RWPE2 (cell line): Measurements from ENCODE around the gene SLC25A26.
A peak's percentile ranks its signal among the peaks of the same experiment; 100 is the strongest.

Experiments
- ATAC-seq: fragments of 200-7000 bp; cut with Tn5 transposase; 3 replicates; pipeline ENCODE4 v1.9.1; 2021; ENCODE audit warnings: low read depth
- DNase-seq: peaks from one replicate; pipeline ENCODE4 v3.0.0-alpha.2; 2020; ENCODE audit warnings: low spot score
- H3K27ac ChIP-seq: fragments of 450-650 bp; 2 replicates; pipeline ENCODE4 v1.5.1; 2017; ENCODE audit warnings: mild to moderate bottlenecking; ENCODE audit not compliant: poor library complexity, severe bottlenecking
- H3K27me3 ChIP-seq: fragments of 250-450 bp; sonication (Bioruptor Pico); 2 replicates; pipeline ENCODE4 v1.5.1; 2021; ENCODE audit warnings: mild to moderate bottlenecking, moderate library complexity; ENCODE audit not compliant: insufficient read depth, poor library complexity, severe bottlenecking
- H3K36me3 ChIP-seq: fragments of 250-450 bp; sonication (Bioruptor Pico); 2 replicates; pipeline ENCODE4 v1.5.1; 2020; ENCODE audit warnings: low read depth, mild to moderate bottlenecking, moderate library complexity
- H3K4me1 ChIP-seq: fragments of 250-450 bp; sonication (Bioruptor Pico); 2 replicates; pipeline ENCODE4 v1.5.1; 2021; ENCODE audit warnings: mild to moderate bottlenecking, moderate library complexity; ENCODE audit not compliant: insufficient read depth, poor library complexity, severe bottlenecking
- H3K4me3 ChIP-seq: fragments of 250-450 bp; sonication (Bioruptor Pico); 2 replicates; pipeline ENCODE4 v1.5.1; 2021; ENCODE audit warnings: mild to moderate bottlenecking, moderate library complexity; ENCODE audit not compliant: severe bottlenecking
- H3K9me3 ChIP-seq: fragments of 250-450 bp; sonication (Bioruptor Pico); 2 replicates; pipeline ENCODE4 v1.5.1; 2021; ENCODE audit warnings: mild to moderate bottlenecking, moderate library complexity; ENCODE audit not compliant: severe bottlenecking
- TF ChIP-seq, protein P1 (sequence below): fragments of 450-650 bp; IDR thresholded peaks from one replicate; pipeline ENCODE4 v1.5.1; 2017; ENCODE audit warnings: mild to moderate bottlenecking, moderate library complexity; ENCODE audit not compliant: poor library complexity, severe bottlenecking

The SLC25A26 gene

DNA sequence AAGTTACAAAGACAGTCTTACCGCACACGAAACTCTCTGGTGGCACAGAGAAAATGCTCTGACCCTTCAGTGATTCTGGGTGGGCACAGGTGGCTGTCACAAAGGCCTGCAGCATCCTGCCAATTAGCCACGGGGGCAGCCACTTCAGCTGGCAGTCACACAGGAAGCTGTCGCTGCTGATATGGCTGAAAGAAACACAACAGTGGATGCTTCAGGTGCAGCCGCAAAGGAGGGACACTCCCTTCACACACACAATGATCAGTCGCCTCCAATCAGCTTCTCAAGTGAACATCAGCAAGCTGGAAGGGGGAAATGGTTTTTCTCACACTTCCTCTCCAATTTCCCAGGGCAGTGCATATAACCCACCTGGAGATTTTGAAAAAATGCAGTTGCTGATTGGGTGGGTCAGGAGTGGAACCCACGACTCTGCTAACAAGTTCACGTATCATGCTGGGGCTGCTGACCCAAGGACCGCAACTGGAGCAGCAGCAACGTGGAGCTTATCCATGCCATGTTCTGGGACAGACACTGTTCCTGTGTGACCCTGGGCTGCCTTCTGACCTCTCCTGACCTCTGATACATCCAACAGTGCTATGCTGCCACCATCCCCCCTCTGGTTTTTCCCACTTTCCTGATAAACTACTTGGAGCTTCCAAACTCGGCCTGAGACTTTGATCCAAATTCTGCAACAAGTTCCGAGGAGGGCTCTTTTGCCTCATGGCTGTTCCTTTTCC lies 173.4 kb downstream of the SLC25A26 start:
- ATAC-seq = no peak
- peaks cover 10% of the 10 kb centered on the region; the same call in 1 of the 2 replicates for H3K36me3 ChIP-seq

DNA sequence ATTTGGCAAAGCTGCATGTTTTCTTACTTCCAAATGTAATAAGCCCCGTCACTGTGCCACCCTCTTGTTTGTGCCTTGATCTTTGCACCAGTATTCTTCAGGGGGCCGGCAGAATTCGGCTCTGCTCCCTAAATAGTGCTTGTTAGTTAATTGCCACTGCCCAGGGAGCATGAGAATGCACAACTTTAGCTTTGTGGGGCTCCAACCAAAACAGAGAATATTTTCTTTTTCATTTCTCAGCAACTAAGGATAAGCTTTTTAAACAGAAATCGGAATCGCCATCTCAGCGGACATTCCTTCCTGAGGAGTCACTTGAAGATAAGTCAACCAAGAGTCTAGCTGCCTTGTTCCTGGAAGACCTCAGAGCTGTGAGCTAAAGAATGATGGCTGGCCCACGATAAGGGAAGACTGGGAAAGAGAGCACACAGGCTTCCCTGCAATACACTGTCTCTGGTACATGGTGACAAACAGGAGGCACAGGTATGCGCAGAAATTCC lies 174.0 kb downstream of the SLC25A26 start:
- Histone ChIP-seq H3K36me3 (peaks cover 10% of the 10 kb centered on the region; the same call in 1 of the 2 replicates), H3K9me3 (no peaks in the 10 kb centered on the region), H3K27ac (no peak overlapping the region), H3K27me3 (no peaks in the 10 kb centered on the region), H3K4me3 (no peak overlapping the region), H3K4me1 (no peaks in the 10 kb centered on the region)
- no peak for DNase-seq
- TF ChIP-seq, protein P1, sequence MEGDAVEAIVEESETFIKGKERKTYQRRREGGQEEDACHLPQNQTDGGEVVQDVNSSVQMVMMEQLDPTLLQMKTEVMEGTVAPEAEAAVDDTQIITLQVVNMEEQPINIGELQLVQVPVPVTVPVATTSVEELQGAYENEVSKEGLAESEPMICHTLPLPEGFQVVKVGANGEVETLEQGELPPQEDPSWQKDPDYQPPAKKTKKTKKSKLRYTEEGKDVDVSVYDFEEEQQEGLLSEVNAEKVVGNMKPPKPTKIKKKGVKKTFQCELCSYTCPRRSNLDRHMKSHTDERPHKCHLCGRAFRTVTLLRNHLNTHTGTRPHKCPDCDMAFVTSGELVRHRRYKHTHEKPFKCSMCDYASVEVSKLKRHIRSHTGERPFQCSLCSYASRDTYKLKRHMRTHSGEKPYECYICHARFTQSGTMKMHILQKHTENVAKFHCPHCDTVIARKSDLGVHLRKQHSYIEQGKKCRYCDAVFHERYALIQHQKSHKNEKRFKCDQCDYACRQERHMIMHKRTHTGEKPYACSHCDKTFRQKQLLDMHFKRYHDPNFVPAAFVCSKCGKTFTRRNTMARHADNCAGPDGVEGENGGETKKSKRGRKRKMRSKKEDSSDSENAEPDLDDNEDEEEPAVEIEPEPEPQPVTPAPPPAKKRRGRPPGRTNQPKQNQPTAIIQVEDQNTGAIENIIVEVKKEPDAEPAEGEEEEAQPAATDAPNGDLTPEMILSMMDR = no peak
- ATAC-seq = no peak

More for the DNA sequence above, 173.4 kb downstream of the SLC25A26 start:
- DNase-seq = no peak
- TF ChIP-seq, protein P1 = no peak
- H3K4me1 ChIP-seq = no peaks in the 10 kb centered on the region
- no peak overlapping the region for H3K4me3 ChIP-seq
- no peaks in the 10 kb centered on the region for H3K27me3 ChIP-seq
- H3K9me3 ChIP-seq = no peaks in the 10 kb centered on the region
- no peak overlapping the region for H3K27ac ChIP-seq

DNA sequence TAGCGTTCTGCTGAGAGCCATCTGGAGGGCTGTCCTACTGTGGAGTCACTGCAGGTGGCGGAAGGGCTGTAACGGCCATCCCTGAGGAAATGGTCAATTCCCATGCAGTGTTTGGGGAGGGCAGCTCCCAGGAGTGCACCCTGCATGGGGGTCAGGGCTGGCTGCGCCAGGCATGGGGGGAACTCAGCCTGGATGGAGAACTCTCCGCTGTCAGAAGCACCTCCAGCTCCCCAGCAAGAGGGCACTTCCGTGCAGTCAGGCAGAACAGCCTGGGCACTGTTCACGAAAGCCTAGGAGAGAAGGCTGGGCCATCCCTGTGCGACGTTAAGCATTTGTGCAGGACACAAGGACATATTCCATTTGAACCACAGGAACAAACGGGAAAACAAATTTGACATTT lies 174.8 kb downstream of the SLC25A26 start:
- TF ChIP-seq, protein P1 = no peak
- no peak for ATAC-seq
- Histone ChIP-seq H3K4me1 (no peaks in the 10 kb centered on the region), H3K27me3 (no peaks in the 10 kb centered on the region), H3K4me3 (no peak overlapping the region), H3K9me3 (no peaks in the 10 kb centered on the region), H3K36me3 (peaks cover 10% of the 10 kb centered on the region; the same call in 1 of the 2 replicates), H3K27ac (no peak overlapping the region)
- no peak for DNase-seq

DNA sequence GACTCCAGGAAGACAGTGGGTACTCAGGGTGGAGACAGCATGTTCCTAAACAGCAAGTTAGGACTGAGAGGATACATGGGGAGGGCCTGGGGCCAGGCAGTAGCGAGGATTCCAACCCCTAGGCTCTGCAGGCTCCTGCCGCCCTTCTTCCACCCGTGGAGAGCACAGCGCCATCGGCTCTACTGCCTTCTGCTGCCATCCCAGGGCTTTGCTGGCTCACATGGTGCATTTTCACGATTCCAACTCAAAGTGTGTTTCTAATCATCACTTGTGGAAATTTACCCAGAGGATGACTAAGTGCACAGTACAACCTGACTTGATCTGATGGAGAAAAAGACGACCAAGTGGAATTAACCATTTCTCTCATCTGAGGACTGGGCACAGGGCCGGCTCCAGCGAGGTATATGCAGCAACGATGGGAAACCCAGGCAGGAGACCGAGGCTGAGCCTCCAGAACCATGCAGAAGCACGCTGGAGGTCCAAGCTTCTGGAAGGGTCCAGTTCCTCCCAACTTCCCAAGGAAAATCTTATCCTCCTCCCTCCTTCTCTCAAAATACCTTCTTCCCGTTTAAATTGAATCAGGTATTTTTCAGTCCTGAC lies 175.5 kb downstream of the SLC25A26 start:
- H3K36me3 ChIP-seq = peaks cover 10% of the 10 kb centered on the region; the same call in 1 of the 2 replicates
- H3K4me1 ChIP-seq = no peaks in the 10 kb centered on the region
- H3K4me3 ChIP-seq = no peak overlapping the region
- H3K27me3 ChIP-seq = no peaks in the 10 kb centered on the region
- ATAC-seq (no peak), DNase-seq (peak; percentile 25)
- TF ChIP-seq, protein P1 = no peak
- no peaks in the 10 kb centered on the region for H3K9me3 ChIP-seq
- no peak overlapping the region for H3K27ac ChIP-seq

DNA sequence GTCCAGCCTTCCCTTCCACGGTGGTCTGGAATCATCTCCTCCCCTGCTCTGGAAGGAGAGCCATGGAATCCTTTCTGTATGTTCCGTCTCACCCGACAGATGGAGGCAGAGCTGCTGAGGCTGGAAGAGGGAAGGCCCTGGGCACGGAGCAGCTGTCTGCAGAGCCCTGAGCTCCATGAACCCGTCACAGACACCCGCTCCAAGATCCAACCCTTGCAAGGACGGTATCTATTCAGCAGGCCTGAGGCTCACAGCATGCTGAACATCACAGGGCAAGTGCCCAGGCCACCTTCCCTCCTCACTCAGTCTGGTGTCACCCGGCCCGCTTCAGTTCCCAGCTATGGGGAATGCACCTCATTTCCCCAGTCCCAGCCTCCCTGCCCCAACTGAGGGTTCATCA lies 176.1 kb downstream of the SLC25A26 start:
- peaks cover 7% of the 10 kb centered on the region; the same call in 1 of the 2 replicates for H3K36me3 ChIP-seq
- TF ChIP-seq, protein P1 = no peak

More for the DNA sequence above, 176.1 kb downstream of the SLC25A26 start:
- Histone ChIP-seq H3K27me3 (no peaks in the 10 kb centered on the region), H3K4me3 (no peak overlapping the region), H3K27ac (no peak overlapping the region), H3K4me1 (no peaks in the 10 kb centered on the region), H3K9me3 (no peaks in the 10 kb centered on the region)
- ATAC-seq = no peak
- peak; percentile 16 for DNase-seq
